Skin of body (tissue), 2 donors: ENCODE data around the gene RAB6B. TPM values are rescaled to one million over a fixed set of nuclear protein-coding genes. Genes with fewer than 3 reads are reported as not detected.

ENCODE experiments used
- DNase-seq: peaks from one replicate; lab custom pipeline; 2025; lab: John Stamatoyannopoulos, UW
- total RNA-seq: library from RNA; depleted of rRNA; stranded (reverse); fragments of >200 nt; gene quantifications from one replicate; pipeline ENCODE4 v1.2.3, GENCODE V29; 2014

Gene RAB6B
- total RNA-seq, 1 donor from 2014 or later: 1.8 TPM

- no peak for DNase-seq
These were observed 36.1 kb downstream of the RAB6B start for GRCh38 chr3:133859381-133860234.

GRCh38 chr3:133857767-133858166 is 37.9 kb downstream of the RAB6B start:
- no peak for DNase-seq

GRCh38 chr3:133856316-133856715 is 39.4 kb downstream of the RAB6B start:
- no peak for DNase-seq

DNA sequence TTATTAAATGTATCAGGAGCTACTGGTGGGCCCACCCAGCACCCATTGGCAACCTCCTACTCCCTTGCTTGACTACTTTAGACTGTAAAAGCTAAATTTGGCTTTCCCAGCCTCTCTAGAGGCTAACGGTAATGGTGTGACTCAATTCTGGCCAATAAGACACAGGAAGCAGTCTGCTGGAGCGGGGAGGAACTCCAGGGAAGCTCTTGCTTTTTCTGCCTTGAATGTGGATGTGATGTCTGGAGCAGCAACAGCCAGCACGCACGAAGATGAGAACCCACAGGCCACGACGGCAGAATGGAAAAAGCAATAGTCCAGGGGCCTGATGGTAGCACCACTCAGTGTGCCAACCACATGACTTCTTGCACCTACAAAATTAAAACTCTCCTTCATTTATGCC is 39.9 kb downstream of the RAB6B start:
- no peak for DNase-seq

- no peak for DNase-seq
These were observed 40.7 kb downstream of the RAB6B start for GRCh38 chr3:133855002-133855370.

GRCh38 chr3:133854264-133855001 is 41.2 kb downstream of the RAB6B start:
- no peak for DNase-seq

GRCh38 chr3:133853925-133854227 is 41.8 kb downstream of the RAB6B start:
- DNase-seq: no peak

GRCh38 chr3:133853063-133853924 is 42.4 kb downstream of the RAB6B start:
- DNase-seq: no peak

DNA sequence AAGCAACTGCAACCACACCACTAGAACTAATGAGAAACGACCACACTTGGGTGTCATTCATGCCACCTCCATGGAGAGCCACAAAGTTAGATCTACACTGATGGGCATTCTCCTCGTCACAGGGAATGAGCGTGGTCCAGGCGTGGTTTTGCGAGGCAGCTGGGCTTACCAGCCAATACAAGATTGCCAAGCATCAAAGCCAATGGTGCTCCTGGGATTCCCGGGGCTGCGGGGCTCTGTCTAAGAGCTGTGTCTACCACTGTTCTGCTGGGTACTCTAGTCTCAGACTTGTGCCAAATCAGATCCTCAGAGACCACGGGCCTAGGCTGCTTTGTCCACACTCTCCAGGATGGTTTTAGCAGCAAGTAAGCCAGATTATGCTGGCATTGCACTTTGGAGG is 43.8 kb downstream of the RAB6B start:
- DNase-seq: no peak

DNA sequence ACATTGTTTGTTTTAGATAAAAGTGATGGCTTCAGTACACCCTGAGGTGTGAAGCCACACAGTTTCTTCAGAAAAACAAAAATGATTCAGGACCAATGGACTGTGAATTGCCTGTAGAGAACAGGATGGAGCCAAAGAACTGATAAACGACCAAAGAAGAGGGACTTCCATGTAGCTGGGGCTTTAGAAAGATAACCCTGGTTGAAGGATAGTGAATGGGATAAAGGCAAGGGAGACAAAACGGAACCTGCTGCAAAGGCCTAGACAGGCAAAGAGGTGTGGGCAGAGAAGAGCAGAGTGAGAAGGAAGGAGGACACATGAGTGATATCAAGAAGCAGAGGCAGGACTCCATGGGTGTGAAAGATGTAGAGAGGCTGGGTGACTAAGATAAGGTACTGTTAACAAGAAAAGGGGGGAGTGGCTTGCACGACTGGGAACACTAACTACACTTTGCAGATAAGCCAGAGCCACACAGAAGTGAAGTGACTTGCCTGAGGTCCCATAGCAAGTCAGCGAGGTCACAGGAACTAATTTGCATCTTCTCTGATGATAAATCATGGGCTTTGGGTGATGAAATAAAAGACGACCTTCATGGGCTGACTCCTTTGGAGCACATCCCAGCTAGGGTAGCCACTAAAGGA is 44.3 kb downstream of the RAB6B start:
- no peak for DNase-seq

DNA sequence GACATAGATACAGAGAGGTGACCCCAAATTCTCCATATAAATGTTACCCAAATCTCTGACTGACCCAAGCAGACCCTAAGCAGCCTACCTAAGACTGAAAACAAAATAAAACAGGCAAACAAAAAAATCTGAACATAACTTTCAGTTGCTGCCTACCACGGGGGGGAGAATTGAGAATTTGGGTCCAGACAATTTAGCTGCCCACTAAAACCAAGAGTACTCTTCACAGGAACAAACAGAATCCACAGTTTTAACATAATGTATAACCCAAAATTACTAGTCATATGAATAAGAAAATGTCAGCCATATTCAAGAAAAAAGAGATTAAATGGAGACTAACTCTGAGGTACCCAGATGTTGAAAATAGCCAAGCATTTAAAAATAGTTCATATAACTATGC is 45.6 kb downstream of the RAB6B start:
- no peak for DNase-seq

DNA sequence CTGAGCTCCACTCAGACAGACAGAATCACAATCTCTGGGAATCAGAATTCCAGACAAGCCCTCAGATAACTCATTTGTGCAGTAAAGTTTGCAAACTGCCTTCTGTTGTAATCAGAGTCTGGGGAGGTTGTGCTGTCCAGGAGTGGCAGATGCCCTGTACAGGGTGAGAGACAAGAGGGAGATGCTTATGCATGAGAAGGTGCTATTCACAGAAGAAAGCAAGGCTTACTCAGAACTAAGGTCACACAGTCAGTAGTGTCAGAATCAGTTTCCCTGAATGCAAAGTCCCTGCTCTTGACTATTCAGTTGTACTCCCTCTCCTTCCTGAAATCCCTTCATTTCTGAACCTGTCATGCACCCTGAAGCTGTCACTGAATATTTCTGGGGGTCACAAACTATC is 46.3 kb downstream of the RAB6B start:
- no peak for DNase-seq

- DNase-seq: no peak
These were observed 50.6 kb downstream of the RAB6B start for GRCh38 chr3:133845127-133845526.

GRCh38 chr3:133843634-133844033 is 52.0 kb downstream of the RAB6B start:
- no peak for DNase-seq

DNA sequence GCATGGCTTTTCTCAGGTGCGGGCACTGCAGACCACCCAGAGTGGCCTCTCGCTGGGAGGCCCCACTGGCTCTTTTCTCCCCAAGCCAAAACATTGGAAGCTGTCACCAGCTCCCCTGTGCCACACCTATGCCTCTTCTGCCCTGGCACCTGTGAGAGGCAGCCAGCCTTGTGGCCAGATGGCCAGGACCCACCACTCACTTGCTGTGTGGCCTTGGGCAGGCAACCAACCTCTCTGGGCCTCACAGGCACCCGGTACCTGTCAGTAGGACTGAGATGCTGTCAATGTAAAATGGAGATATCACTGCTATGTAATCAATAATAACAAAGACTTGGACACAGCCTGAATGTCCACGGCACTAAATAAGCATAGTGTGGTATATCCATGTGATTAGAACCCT is 53.5 kb downstream of the RAB6B start:
- no peak for DNase-seq

- DNase-seq: no peak
These were observed 54.5 kb downstream of the RAB6B start for GRCh38 chr3:133841196-133841595.

DNA sequence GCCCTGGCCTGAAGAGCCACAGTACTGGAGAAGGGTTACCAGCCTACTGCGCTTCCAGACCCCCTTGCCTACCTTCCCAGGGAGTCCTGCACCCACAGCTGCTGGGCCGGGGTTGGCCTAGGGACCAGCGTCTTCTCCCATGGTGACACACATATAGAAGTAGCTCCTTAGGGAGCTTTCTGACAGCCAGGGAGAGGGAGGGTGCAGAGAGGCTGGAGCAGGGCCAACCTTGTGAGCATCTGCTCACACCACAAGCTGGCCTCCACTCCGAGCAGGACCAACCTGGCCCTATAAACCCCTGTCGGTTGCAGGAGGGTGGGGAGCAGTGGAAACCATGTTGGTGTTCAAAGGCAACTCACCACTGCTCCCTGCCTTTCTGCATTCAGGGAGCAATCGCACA is 54.9 kb downstream of the RAB6B start:
- DNase-seq: no peak

GRCh38 chr3:133840055-133840737 is 55.5 kb downstream of the RAB6B start:
- DNase-seq: no peak

- no peak for DNase-seq
These were observed 56.5 kb downstream of the RAB6B start for GRCh38 chr3:133838916-133839800.

- no peak for DNase-seq
These were observed 57.3 kb downstream of the RAB6B start for GRCh38 chr3:133838296-133838789.
